Suprapubic skin (tissue), 3 donors: Measurements from ENCODE around the gene DPYD.

Source experiments
- CTCF ChIP-seq, 2 donors: fragments of 200-600 bp in 1 of 2; fragments of 450-650 bp in 1 of 2; sonication (generic) in 1 of 2; IDR thresholded peaks; one replicate each; pipeline ENCODE4 v1.5.1; 2016 to 2019; ENCODE audit warnings: antibody characterized with exemption in 2 of 2, mild to moderate bottlenecking in 1 of 2, moderate library complexity in 1 of 2
- EP300 ChIP-seq: sonication (generic); formaldehyde crosslinking; IDR thresholded peaks from one replicate; pipeline ENCODE4 v1.6.1; 2017; ENCODE audit warnings: antibody characterized with exemption
- POLR2A ChIP-seq, 2 donors: fragments of 450-650 bp; IDR thresholded peaks; one replicate each; pipeline ENCODE4 v1.6.1; 2017; ENCODE audit warnings: antibody characterized with exemption in 2 of 2, mild to moderate bottlenecking in 2 of 2, moderate library complexity in 2 of 2

GRCh38 chr1:97144527-97144926 lies 776.3 kb downstream of the DPYD start:
- no peak for TF ChIP-seq POLR2A (IDR thresholded peaks at IDR 0.05)
- no peak for TF ChIP-seq CTCF (IDR thresholded peaks at IDR 0.05)
- TF ChIP-seq EP300: no peak
